GM08714 (cell line): Measurements from ENCODE around the gene CDK17.

Experiments used
- H3K4me3 ChIP-seq: fragments of 200-500 bp; sonication (Bioruptor generic); 2 replicates; pipeline ENCODE4 v1.5.1; 2014; ENCODE audit warnings: mild to moderate bottlenecking, low read length, inconsistent platforms
- ZNF274 ChIP-seq: IDR thresholded peaks from 2 replicates; pipeline ENCODE4 v1.6.1; 2012; ENCODE audit warnings: mild to moderate bottlenecking, low read depth, low read length

Gene CDK17

GRCh38 chr12:96265400-96265799 is 134.8 kb downstream of the CDK17 start:
- no peak overlapping the region for H3K4me3 ChIP-seq
- TF ChIP-seq ZNF274 = no peak

GRCh38 chr12:96263449-96263902 is 136.8 kb downstream of the CDK17 start:
- H3K4me3 ChIP-seq = no peak overlapping the region
- no peak for TF ChIP-seq ZNF274

- H3K4me3 ChIP-seq = no peak overlapping the region
- no peak for TF ChIP-seq ZNF274
These were observed 138.7 kb downstream of the CDK17 start for GRCh38 chr12:96261557-96261956.

GRCh38 chr12:96260644-96261043 is 139.6 kb downstream of the CDK17 start:
- no peak overlapping the region for H3K4me3 ChIP-seq
- TF ChIP-seq ZNF274 = no peak

- no peak overlapping the region for H3K4me3 ChIP-seq
- no peak for TF ChIP-seq ZNF274
These were observed 140.0 kb downstream of the CDK17 start for GRCh38 chr12:96260231-96260630.

GRCh38 chr12:96258104-96258961 is 141.9 kb downstream of the CDK17 start:
- no peak for TF ChIP-seq ZNF274
- H3K4me3 ChIP-seq = no peak overlapping the region

GRCh38 chr12:96257550-96258103 is 142.6 kb downstream of the CDK17 start:
- no peak overlapping the region for H3K4me3 ChIP-seq
- TF ChIP-seq ZNF274 = no peak

GRCh38 chr12:96256672-96257361 is 143.4 kb downstream of the CDK17 start:
- no peak for TF ChIP-seq ZNF274
- H3K4me3 ChIP-seq = no peak overlapping the region

GRCh38 chr12:96255077-96255476 is 145.2 kb downstream of the CDK17 start:
- TF ChIP-seq ZNF274 = no peak
- no peak overlapping the region for H3K4me3 ChIP-seq

- no peak overlapping the region for H3K4me3 ChIP-seq
- TF ChIP-seq ZNF274 = no peak
These were observed 150.0 kb downstream of the CDK17 start for GRCh38 chr12:96250119-96250685.

- TF ChIP-seq ZNF274 = no peak
- H3K4me3 ChIP-seq = no peak overlapping the region
These were observed 150.8 kb downstream of the CDK17 start for GRCh38 chr12:96249196-96250118.

GRCh38 chr12:96248136-96248931 is 151.9 kb downstream of the CDK17 start:
- no peak overlapping the region for H3K4me3 ChIP-seq
- TF ChIP-seq ZNF274 = no peak

GRCh38 chr12:96247563-96247962 is 152.7 kb downstream of the CDK17 start:
- H3K4me3 ChIP-seq = no peak overlapping the region
- no peak for TF ChIP-seq ZNF274
